ENCODE results near the gene OGFOD1.

DNA sequence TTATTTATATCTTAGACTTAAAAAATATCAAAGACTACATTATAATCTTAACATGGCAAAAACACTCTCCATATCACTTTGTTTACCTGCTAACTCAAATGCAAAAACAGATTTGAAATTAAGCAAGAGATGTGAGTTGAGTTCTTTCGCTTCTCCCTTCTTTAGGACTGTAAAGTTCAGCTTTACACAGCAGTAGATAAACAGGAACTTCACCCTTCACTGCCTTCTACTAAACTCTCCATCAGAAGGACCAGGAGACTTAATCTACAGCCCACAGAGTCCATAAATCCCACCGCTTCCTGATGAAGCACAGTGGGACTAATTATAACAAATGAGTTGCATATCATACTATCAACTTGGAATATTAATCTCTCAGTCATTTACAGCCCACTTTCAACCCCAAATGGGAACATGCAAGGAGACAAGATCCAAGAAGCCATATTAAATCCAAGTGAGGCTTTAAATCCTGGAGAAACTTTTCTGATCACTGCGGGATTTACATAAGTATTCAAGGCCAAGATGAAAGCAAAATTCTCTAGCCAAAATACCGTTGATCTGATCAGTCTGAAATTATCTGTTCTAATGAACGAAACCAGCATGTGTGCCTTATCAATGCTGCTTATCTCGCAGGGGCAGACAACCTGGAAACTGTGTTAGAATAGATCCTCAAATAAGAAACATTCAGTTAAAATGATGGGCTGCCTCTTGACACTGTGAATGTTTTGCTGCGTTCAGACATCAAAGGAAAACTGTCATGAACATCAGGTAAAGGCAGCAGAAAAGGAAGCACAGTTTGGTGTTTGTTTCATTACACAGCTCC, 27.6 kb upstream of the OGFOD1 start:
- TF ChIP-seq, protein P1, sequence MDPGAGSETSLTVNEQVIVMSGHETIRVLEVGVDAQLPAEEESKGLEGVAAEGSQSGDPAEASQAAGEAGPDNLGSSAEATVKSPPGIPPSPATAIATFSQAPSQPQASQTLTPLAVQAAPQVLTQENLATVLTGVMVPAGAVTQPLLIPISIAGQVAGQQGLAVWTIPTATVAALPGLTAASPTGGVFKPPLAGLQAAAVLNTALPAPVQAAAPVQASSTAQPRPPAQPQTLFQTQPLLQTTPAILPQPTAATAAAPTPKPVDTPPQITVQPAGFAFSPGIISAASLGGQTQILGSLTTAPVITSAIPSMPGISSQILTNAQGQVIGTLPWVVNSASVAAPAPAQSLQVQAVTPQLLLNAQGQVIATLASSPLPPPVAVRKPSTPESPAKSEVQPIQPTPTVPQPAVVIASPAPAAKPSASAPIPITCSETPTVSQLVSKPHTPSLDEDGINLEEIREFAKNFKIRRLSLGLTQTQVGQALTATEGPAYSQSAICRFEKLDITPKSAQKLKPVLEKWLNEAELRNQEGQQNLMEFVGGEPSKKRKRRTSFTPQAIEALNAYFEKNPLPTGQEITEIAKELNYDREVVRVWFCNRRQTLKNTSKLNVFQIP (CRISPR knock-in tag; IDR thresholded peaks at IDR 0.05; ENCODE audit: borderline replicate concordance, low read depth), result no peak
- no peak for TF ChIP-seq ZNF70 (CRISPR knock-in tag; IDR thresholded peaks at IDR 0.05)
- TF ChIP-seq, protein P2, sequence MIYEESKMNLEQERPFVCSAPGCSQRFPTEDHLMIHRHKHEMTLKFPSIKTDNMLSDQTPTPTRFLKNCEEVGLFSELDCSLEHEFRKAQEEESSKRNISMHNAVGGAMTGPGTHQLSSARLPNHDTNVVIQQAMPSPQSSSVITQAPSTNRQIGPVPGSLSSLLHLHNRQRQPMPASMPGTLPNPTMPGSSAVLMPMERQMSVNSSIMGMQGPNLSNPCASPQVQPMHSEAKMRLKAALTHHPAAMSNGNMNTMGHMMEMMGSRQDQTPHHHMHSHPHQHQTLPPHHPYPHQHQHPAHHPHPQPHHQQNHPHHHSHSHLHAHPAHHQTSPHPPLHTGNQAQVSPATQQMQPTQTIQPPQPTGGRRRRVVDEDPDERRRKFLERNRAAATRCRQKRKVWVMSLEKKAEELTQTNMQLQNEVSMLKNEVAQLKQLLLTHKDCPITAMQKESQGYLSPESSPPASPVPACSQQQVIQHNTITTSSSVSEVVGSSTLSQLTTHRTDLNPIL (CRISPR knock-in tag; IDR thresholded peaks at IDR 0.05; ENCODE audit: low read depth), result no peak
- TF ChIP-seq, protein P3, sequence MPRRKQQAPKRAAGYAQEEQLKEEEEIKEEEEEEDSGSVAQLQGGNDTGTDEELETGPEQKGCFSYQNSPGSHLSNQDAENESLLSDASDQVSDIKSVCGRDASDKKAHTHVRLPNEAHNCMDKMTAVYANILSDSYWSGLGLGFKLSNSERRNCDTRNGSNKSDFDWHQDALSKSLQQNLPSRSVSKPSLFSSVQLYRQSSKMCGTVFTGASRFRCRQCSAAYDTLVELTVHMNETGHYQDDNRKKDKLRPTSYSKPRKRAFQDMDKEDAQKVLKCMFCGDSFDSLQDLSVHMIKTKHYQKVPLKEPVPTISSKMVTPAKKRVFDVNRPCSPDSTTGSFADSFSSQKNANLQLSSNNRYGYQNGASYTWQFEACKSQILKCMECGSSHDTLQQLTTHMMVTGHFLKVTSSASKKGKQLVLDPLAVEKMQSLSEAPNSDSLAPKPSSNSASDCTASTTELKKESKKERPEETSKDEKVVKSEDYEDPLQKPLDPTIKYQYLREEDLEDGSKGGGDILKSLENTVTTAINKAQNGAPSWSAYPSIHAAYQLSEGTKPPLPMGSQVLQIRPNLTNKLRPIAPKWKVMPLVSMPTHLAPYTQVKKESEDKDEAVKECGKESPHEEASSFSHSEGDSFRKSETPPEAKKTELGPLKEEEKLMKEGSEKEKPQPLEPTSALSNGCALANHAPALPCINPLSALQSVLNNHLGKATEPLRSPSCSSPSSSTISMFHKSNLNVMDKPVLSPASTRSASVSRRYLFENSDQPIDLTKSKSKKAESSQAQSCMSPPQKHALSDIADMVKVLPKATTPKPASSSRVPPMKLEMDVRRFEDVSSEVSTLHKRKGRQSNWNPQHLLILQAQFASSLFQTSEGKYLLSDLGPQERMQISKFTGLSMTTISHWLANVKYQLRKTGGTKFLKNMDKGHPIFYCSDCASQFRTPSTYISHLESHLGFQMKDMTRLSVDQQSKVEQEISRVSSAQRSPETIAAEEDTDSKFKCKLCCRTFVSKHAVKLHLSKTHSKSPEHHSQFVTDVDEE (CRISPR knock-in tag; IDR thresholded peaks at IDR 0.05), result no peak
- no peak for TF ChIP-seq ARNTL (CRISPR knock-in tag; IDR thresholded peaks at IDR 0.05; ENCODE audit: borderline replicate concordance, low read depth)
- TF ChIP-seq, protein P4, sequence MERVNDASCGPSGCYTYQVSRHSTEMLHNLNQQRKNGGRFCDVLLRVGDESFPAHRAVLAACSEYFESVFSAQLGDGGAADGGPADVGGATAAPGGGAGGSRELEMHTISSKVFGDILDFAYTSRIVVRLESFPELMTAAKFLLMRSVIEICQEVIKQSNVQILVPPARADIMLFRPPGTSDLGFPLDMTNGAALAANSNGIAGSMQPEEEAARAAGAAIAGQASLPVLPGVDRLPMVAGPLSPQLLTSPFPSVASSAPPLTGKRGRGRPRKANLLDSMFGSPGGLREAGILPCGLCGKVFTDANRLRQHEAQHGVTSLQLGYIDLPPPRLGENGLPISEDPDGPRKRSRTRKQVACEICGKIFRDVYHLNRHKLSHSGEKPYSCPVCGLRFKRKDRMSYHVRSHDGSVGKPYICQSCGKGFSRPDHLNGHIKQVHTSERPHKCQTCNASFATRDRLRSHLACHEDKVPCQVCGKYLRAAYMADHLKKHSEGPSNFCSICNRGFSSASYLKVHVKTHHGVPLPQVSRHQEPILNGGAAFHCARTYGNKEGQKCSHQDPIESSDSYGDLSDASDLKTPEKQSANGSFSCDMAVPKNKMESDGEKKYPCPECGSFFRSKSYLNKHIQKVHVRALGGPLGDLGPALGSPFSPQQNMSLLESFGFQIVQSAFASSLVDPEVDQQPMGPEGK (CRISPR knock-in tag; IDR thresholded peaks at IDR 0.05; ENCODE audit: borderline replicate concordance), result no peak
- no peak for TF ChIP-seq SNAI2 (CRISPR knock-in tag; IDR thresholded peaks at IDR 0.05)
- TF ChIP-seq PPARA (CRISPR knock-in tag; IDR thresholded peaks at IDR 0.05; ENCODE audit: borderline replicate concordance), result no peak
- TF ChIP-seq TOX (CRISPR knock-in tag; IDR thresholded peaks at IDR 0.05; ENCODE audit: borderline replicate concordance), result no peak
- TF ChIP-seq, protein P5, sequence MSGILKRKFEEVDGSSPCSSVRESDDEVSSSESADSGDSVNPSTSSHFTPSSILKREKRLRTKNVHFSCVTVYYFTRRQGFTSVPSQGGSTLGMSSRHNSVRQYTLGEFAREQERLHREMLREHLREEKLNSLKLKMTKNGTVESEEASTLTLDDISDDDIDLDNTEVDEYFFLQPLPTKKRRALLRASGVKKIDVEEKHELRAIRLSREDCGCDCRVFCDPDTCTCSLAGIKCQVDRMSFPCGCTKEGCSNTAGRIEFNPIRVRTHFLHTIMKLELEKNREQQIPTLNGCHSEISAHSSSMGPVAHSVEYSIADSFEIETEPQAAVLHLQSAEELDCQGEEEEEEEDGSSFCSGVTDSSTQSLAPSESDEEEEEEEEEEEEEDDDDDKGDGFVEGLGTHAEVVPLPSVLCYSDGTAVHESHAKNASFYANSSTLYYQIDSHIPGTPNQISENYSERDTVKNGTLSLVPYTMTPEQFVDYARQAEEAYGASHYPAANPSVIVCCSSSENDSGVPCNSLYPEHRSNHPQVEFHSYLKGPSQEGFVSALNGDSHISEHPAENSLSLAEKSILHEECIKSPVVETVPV (CRISPR knock-in tag; IDR thresholded peaks at IDR 0.05), result no peak
- no peak for TF ChIP-seq ZNF8 (CRISPR knock-in tag; IDR thresholded peaks at IDR 0.05)
- TF ChIP-seq RARB (CRISPR knock-in tag; IDR thresholded peaks at IDR 0.05), result no peak
